Panc1 (cell line): ENCODE results near the gene CCDC187. TPM values are rescaled to one million over a fixed set of nuclear protein-coding genes. Genes with fewer than 3 reads are reported as not detected.

Experiments
- ATAC-seq: fragments of 200-7000 bp; cut with Tn5 transposase; 2 replicates; pipeline ENCODE4 v1.9.1; 2020; ENCODE audit warnings: mild to moderate bottlenecking, moderate library complexity
- BruUV-seq: library from RNA; stranded (reverse); fragments of 400-500 nt; replicated peaks from 2 replicates; lab custom pipeline; 2021; lab: Mats Ljungman, UMichigan
- CTCF ChIA-PET: fragments of 300-600 bp; sonication (Branson Sonifier 250); formaldehyde crosslinking; loops from one replicate; lab custom pipeline; 2022; ENCODE audit warnings: antibody characterized with exemption; lab: Charles Lee
- POLR2A ChIA-PET: fragments of 300-600 bp; sonication (Branson Sonifier 250); formaldehyde crosslinking; loops from one replicate; lab custom pipeline; 2022; ENCODE audit warnings: antibody characterized with exemption; lab: Charles Lee
- DNase-seq: peaks from one replicate; pipeline ENCODE4 v3.0.0-alpha.2; 2010; ENCODE audit warnings: low read depth, low spot score
- H3K27ac ChIP-seq: 2 replicates; pipeline ENCODE4 v1.5.1; 2011; ENCODE audit warnings: mild to moderate bottlenecking, low read length, inconsistent platforms
- H3K27me3 ChIP-seq: fragments of 200-500 bp; sonication (Bioruptor generic); 2 replicates; pipeline ENCODE4 v1.6.0; 2014; ENCODE audit warnings: low read length, inconsistent platforms; ENCODE audit not compliant: control insufficient read depth, insufficient read depth
- H3K36me3 ChIP-seq: fragments of 200-500 bp; sonication (Bioruptor generic); 2 replicates; pipeline ENCODE4 v1.5.1; 2014; ENCODE audit warnings: inconsistent platforms, mild to moderate bottlenecking, low read length, moderate library complexity; ENCODE audit not compliant: control insufficient read depth, insufficient read depth
- H3K4me1 ChIP-seq: 2 replicates; pipeline ENCODE4 v1.5.1; 2011; ENCODE audit warnings: inconsistent platforms, mild to moderate bottlenecking, low read length, moderate library complexity; ENCODE audit not compliant: control insufficient read depth, insufficient read depth
- H3K4me3 ChIP-seq, 2 experiments: 2 replicates each; pipeline ENCODE4 v1.5.1; 2011 to 2012; ENCODE audit warnings: low read depth in 2 of 2, low read length in 2 of 2, mild to moderate bottlenecking in 2 of 2, inconsistent platforms in 1 of 2, moderate library complexity in 1 of 2
- H3K9me3 ChIP-seq: fragments of 200-500 bp; sonication (Bioruptor generic); 2 replicates; pipeline ENCODE4 v1.5.1; 2014; ENCODE audit warnings: low read depth, mild to moderate bottlenecking, inconsistent platforms, low read length, moderate library complexity; ENCODE audit not compliant: control insufficient read depth, insufficient read depth
- CTCF ChIP-seq: fragments of 450-650 bp; IDR thresholded peaks from 2 replicates; pipeline ENCODE4 v1.5.1; 2017; ENCODE audit warnings: mild to moderate bottlenecking
- POLR2AphosphoS5 ChIP-seq: IDR thresholded peaks from 2 replicates; pipeline ENCODE4 v1.6.1; 2012; ENCODE audit warnings: mild to moderate bottlenecking, low read depth, low read length, moderate library complexity
- REST ChIP-seq, 2 experiments: IDR thresholded peaks; 2 replicates each; pipeline ENCODE4 v1.6.1; 2011 to 2012; ENCODE audit warnings: low read depth in 2 of 2, control low read depth in 1 of 2, low read length in 1 of 2, mild to moderate bottlenecking in 1 of 2, moderate library complexity in 1 of 2; ENCODE audit not compliant: insufficient read depth in 1 of 2
- SIN3A ChIP-seq: IDR thresholded peaks from 2 replicates; pipeline ENCODE4 v1.6.1; 2012; ENCODE audit warnings: low read depth, mild to moderate bottlenecking, low read length, moderate library complexity, borderline replicate concordance; ENCODE audit not compliant: insufficient read depth
- TCF7L2 ChIP-seq: IDR thresholded peaks from 2 replicates; pipeline ENCODE4 v1.6.1; 2011; ENCODE audit warnings: mild to moderate bottlenecking, low read depth, low read length, inconsistent platforms
- in situ Hi-C: cut with HindIII; loops from 2 replicates; pipeline ENCODE4 v1.10.0; 2016; ENCODE audit warnings: low sequenced_read_pairs, low pct_unique_long_range_greater_than_20kb
- intact Hi-C: fragments of 100-400 bp; cut with micrococcal nuclease; formaldehyde crosslinking; loops from one replicate; pipeline ENCODE4 v1.10.0; 2022; ENCODE audit not compliant: unreplicated experiment
- total RNA-seq: library from RNA; stranded (reverse); gene quantifications from one replicate; pipeline ENCODE4 v1.2.1, GENCODE V29; 2021; ENCODE audit not compliant: unreplicated experiment

Gene CCDC187
- total RNA-seq, 1 experiment from 2014 or later: not detected

GRCh38 chr9:136323371-136323789 is 19.5 kb upstream of the CCDC187 start:
- H3K27me3 ChIP-seq: no peaks in the 10 kb centered on the region
- in situ Hi-C loops: no loop called here
- H3K4me1 ChIP-seq: no peaks in the 10 kb centered on the region
- DNase-seq (no peak), ATAC-seq (no peak)
- CTCF ChIA-PET: no interaction called here
- no peak overlapping the region for H3K27ac ChIP-seq
- no peaks in the 10 kb centered on the region for H3K9me3 ChIP-seq
- no peak for TF ChIP-seq CTCF
- no peak for TF ChIP-seq SIN3A
- TF ChIP-seq POLR2AphosphoS5: no peak
- TF ChIP-seq TCF7L2: no peak
- intact Hi-C loops: no loop called here
- no peaks in the 10 kb centered on the region; the same call in 1 of the 2 replicates for H3K36me3 ChIP-seq
- no peak overlapping the region for H3K4me3 ChIP-seq
- POLR2A ChIA-PET: no interaction called here
- BruUV-seq: no TSS peak

GRCh38 chr9:136322756-136323330 is 18.9 kb upstream of the CCDC187 start:
- Histone ChIP-seq H3K27ac (no peak overlapping the region), H3K4me1 (no peaks in the 10 kb centered on the region), H3K4me3 (no peak overlapping the region), H3K36me3 (no peaks in the 10 kb centered on the region; the same call in 1 of the 2 replicates), H3K9me3 (no peaks in the 10 kb centered on the region), H3K27me3 (no peaks in the 10 kb centered on the region)
- no peak for ATAC-seq
- ChIA-PET CTCF (no interaction called here), POLR2A (no interaction called here)
- in situ Hi-C loops: no loop called here
- DNase-seq: no peak
- intact Hi-C loops: no loop called here
- TF ChIP-seq REST (IDR thresholded peaks at IDR 0.05; ENCODE audit: insufficient read depth in 1 of 2, low read depth in 2 of 2, low read length in 1 of 2): no peak
- TF ChIP-seq POLR2AphosphoS5: no peak
- TF ChIP-seq TCF7L2: no peak
- TF ChIP-seq SIN3A: no peak
- TF ChIP-seq CTCF: no peak
- no TSS peak for BruUV-seq
